Right lobe of liver (tissue), 4 donors: ENCODE results near the gene INPP5J.

Experiments
- CTCF ChIP-seq, 4 donors: fragments of 200-600 bp in 3 of 4; fragments of 450-650 bp in 1 of 4; IDR thresholded peaks; one replicate each; pipeline versions ENCODE4 v1.5.1 to v1.8.0; 2016 to 2022; ENCODE audit warnings: antibody characterized with exemption in 4 of 4, mild to moderate bottlenecking in 2 of 4
- POLR2A ChIP-seq: fragments of 450-650 bp; IDR thresholded peaks from one replicate; pipeline ENCODE4 v1.6.1; 2017; ENCODE audit warnings: antibody characterized with exemption, mild to moderate bottlenecking
- donor health status: DM: no; HTN: no; CAD: no.
- donor health status: DM: no; HTN: no; CAD: no.
- donor health status: DM: no; HTN: yes; CAD: no.

DNA sequence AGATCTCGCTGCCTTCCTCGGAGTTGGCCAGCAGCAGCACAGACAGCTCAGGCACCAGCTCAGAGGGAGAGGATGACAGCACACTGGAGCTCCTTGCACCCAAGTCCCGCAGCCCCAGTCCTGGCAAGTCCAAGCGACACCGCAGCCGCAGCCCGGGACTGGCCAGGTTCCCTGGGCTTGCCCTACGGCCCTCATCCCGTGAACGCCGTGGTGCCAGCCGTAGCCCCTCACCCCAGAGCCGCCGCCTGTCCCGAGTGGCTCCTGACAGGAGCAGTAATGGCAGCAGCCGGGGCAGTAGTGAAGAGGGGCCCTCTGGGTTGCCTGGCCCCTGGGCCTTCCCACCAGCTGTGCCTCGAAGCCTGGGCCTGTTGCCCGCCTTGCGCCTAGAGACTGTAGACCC lies 11.1 kb downstream of the INPP5J start:
- TF ChIP-seq CTCF (IDR thresholded peaks at IDR 0.05) (no peak), POLR2A (no peak)
